Upper lobe of right lung (tissue), 1 donor: ENCODE results near the gene PKD1. TPM values are rescaled to one million over a fixed set of nuclear protein-coding genes. Genes with fewer than 3 reads are reported as not detected.
A peak's percentile ranks its signal among the peaks of the same experiment; 100 is the strongest.
"Not testable (repeated sequence)": the region's sequence is repeated elsewhere in the genome, so short reads cannot be mapped to it uniquely, and the experiment has no call there.

ENCODE experiments used
- ATAC-seq: fragments of 200-7000 bp; cut with Tn5 transposase; one replicate; pipeline ENCODE4 v1.9.1; 2020; ENCODE audit warnings: mild to moderate bottlenecking, moderate library complexity
- DNase-seq: peaks from one replicate; pipeline ENCODE4 v3.0.0-alpha.2; 2020
- H3K27ac ChIP-seq: fragments of 200-600 bp; one replicate; pipeline ENCODE4 v1.8.0; 2022
- H3K27me3 ChIP-seq: fragments of 200-600 bp; one replicate; pipeline ENCODE4 v1.8.0; 2022; ENCODE audit warnings: mild to moderate bottlenecking
- H3K36me3 ChIP-seq: fragments of 200-600 bp; one replicate; pipeline ENCODE4 v1.8.0; 2022
- H3K4me1 ChIP-seq: fragments of 200-600 bp; one replicate; pipeline ENCODE4 v1.8.0; 2022
- H3K4me3 ChIP-seq: fragments of 200-600 bp; one replicate; pipeline ENCODE4 v1.8.0; 2022; ENCODE audit warnings: mild to moderate bottlenecking
- H3K9me3 ChIP-seq: fragments of 200-600 bp; one replicate; pipeline ENCODE4 v1.8.0; 2022
- intact Hi-C: fragments of 100-400 bp; cut with DNase I; formaldehyde crosslinking; loops from one replicate; pipeline ENCODE4 v1.11.0; 2022
- total RNA-seq: library from RNA; stranded (reverse); fragmentation: NEBNext Ultra II Directional; extraction: Animal tissue kit (Norgen Biotek cat#: 25700); gene quantifications from one replicate; pipeline ENCODE4 v1.2.1, GENCODE V29; 2021
- TF ChIP-seq, protein P1 (sequence below): fragments of 200-600 bp; IDR thresholded peaks from one replicate; pipeline ENCODE4 v1.8.0; 2022; ENCODE audit warnings: antibody characterized with exemption
- donor health status: DM: no; HTN: yes; CAD: no; lungs with severe emphysema.

Gene PKD1
- total RNA-seq, 1 donor from 2014 or later: 84.8 TPM

DNA sequence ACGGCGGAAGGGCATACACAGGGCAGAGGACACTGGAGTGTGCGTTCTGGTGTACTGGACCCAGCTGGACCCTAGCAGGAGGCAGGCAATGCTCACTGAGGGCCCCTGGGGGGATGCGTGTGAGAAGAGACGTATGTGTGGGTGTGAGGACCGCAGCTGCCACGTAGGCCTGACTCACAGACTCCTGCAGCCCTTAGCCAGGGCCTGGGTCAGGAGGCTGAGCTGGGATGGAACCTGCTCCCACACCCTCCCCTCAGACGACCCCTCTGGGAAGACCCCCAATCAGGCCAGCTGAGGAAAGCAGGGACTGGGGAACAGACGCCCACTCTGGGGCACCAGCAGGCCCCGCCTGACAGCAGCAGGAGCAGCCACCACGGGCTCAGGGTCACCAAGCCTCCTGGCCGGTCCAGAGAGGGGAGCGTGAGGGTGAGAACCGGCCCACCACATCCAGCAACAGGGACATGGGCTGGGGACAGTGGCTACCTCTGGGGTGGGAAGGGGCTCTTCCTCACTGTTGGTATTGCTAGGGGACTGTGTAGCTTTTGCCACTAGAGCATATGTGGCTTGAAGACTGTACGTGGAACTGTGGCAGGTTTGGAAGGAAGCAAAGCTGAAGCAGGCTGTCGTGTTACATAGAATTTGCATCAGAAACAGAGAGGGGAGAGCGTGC lies 28.4 kb downstream of the PKD1 start:
- H3K27ac ChIP-seq, H3K4me1 ChIP-seq, H3K27me3 ChIP-seq, intact Hi-C loops, H3K4me3 ChIP-seq, H3K9me3 ChIP-seq, DNase-seq: not testable (repeated sequence)
- peaks cover 25% of the 10 kb centered on the region for H3K36me3 ChIP-seq
- ATAC-seq: peak; percentile 5

DNA sequence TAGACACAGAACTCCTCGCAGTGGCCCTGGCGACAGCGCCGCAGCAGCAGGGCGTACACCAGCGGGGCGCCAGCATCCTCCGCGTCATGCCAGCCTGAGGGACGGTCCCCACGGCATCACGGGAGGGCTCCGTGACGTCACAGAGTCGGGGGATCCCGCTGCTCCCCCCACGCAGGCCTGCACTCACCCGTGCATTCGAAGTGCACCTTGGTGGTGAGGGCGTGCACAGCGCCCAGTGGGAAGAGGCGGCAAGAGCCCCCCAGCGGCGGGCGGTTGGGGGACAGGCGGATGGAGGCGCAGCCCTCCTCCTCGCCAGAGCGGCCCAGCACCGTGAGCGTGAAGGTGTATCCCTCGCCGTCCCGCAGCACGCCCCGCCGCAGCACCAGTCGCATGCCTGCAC lies 29.5 kb downstream of the PKD1 start:
- intact Hi-C loops, ATAC-seq, H3K4me3 ChIP-seq, H3K27ac ChIP-seq, H3K9me3 ChIP-seq, H3K4me1 ChIP-seq, DNase-seq, H3K27me3 ChIP-seq: not testable (repeated sequence)
- peaks cover 24% of the 10 kb centered on the region for H3K36me3 ChIP-seq

DNA sequence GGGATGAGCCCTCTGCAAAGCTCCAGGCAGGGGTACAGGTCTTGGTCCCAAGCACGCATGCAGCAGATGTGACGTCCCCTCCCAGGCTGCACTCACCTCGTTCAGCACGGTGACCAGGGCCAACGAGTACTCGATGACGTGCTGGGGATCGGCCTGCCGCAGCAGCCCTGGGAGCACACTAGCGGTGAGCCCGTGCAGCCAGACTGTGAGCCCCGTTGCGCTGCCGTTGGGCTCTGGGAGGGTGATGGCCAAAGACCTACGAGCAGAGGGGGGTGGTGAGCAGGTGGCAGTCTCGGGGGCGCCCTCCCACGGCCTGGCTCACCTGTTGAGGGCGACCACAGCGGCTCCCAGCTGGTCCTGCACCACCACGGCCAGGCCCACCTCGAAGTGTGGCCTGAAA lies 29.9 kb downstream of the PKD1 start:
- H3K4me1 ChIP-seq, ATAC-seq, intact Hi-C loops, DNase-seq, H3K27ac ChIP-seq, H3K27me3 ChIP-seq, H3K4me3 ChIP-seq, H3K9me3 ChIP-seq: not testable (repeated sequence)
- H3K36me3 ChIP-seq: peaks cover 24% of the 10 kb centered on the region

DNA sequence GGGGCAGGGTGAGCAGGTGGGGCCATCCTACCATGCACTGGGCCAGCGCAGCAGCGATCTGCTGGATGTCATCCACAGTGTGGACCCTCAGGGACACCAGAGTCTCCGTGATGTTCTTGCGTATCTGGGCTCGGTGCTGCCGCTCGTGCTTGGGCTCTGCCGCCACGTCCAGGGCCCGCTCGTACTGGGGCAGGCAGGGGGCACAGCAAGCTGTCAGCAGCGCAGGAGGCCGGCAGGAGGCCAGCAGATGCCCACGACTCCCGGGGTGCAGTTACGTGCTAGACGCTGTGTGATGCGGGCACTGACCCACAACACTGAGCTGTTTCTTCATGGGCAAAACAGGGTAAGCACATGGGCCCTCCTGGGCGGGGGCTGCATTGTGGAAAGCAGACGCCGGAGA lies 30.4 kb downstream of the PKD1 start:
- DNase-seq, H3K4me1 ChIP-seq, intact Hi-C loops, H3K27ac ChIP-seq, ATAC-seq, H3K9me3 ChIP-seq, H3K27me3 ChIP-seq, H3K4me3 ChIP-seq: not testable (repeated sequence)
- peaks cover 27% of the 10 kb centered on the region for H3K36me3 ChIP-seq

DNA sequence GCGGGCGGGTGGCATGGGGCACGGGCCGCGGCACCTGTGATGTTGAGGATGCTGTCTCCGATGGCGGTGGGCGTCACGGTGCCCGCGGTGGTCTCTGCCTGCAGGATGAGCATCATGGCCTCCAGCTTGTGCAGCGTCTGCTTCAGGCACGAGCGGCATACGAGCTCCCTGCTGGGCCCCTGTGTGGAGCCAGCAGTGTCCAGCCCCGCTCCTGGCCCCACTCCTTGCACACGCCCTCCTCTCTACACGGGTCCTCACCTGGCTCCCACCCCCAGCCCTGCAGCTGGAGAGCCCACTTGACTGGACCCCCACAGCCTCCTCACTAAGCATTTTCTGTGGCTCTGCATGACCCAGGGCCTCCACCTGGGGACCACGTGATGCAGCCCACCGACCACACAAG lies 31.2 kb downstream of the PKD1 start:
- intact Hi-C loops: not testable (repeated sequence)

DNA sequence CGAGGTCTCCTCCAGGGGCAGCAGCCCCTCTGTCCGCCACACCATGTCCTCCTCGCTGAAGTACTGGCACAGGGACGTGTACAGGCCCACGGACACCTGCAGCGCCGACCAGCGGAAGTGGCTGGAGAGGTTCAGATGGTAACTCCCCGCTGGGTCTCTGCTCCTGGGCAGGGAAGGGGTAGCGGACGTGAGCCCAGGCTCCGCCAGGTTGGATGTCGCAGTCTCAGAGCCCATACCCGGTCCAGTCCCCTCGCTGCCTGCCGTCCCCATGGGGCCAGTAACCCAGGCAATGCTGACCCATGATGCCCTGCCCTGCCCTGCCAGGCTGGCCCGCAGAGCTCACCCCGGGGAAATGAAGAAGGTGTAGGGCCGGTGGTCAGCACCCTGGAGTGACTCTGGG lies 33.2 kb downstream of the PKD1 start:
- no peaks in the 10 kb centered on the region for H3K9me3 ChIP-seq
- no peaks in the 10 kb centered on the region for H3K27me3 ChIP-seq
- DNase-seq (no peak), ATAC-seq (no peak)
- intact Hi-C loops: no loop called here
- TF ChIP-seq, protein P1, sequence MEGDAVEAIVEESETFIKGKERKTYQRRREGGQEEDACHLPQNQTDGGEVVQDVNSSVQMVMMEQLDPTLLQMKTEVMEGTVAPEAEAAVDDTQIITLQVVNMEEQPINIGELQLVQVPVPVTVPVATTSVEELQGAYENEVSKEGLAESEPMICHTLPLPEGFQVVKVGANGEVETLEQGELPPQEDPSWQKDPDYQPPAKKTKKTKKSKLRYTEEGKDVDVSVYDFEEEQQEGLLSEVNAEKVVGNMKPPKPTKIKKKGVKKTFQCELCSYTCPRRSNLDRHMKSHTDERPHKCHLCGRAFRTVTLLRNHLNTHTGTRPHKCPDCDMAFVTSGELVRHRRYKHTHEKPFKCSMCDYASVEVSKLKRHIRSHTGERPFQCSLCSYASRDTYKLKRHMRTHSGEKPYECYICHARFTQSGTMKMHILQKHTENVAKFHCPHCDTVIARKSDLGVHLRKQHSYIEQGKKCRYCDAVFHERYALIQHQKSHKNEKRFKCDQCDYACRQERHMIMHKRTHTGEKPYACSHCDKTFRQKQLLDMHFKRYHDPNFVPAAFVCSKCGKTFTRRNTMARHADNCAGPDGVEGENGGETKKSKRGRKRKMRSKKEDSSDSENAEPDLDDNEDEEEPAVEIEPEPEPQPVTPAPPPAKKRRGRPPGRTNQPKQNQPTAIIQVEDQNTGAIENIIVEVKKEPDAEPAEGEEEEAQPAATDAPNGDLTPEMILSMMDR: no peak
- H3K27ac ChIP-seq: no peak overlapping the region
- peaks cover 28% of the 10 kb centered on the region for H3K36me3 ChIP-seq
- H3K4me1 ChIP-seq: no peaks in the 10 kb centered on the region
- H3K4me3 ChIP-seq: no peak overlapping the region

More for the DNA sequence above, 31.2 kb downstream of the PKD1 start:
- H3K27me3 ChIP-seq, H3K27ac ChIP-seq, H3K4me1 ChIP-seq, H3K4me3 ChIP-seq, DNase-seq, H3K9me3 ChIP-seq: not testable (repeated sequence)
- peak; percentile 59 for ATAC-seq
- peaks cover 35% of the 10 kb centered on the region for H3K36me3 ChIP-seq

DNA sequence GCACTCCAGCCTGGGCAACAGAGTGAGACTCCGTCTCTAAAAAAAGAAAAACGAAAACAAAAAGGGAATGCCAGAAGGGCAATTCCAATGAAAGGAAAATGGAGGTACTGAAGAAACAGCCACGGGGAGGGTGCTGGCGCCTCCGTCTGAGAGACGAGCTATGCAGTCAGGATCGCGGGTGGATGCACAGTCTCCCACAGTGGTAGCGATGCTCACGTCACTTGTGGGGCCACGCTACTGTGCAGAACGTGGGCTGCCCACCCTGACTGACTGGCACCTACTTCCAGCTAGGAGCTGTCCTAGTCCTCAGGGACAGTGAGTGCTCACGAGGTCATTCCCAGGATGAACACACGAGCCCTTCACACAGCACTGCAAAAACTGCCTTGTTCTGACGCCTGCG lies 34.1 kb downstream of the PKD1 start:
- H3K27ac ChIP-seq, DNase-seq, H3K4me3 ChIP-seq, H3K9me3 ChIP-seq, ATAC-seq, intact Hi-C loops, H3K27me3 ChIP-seq, H3K4me1 ChIP-seq: not testable (repeated sequence)
- H3K36me3 ChIP-seq: peaks cover 32% of the 10 kb centered on the region

DNA sequence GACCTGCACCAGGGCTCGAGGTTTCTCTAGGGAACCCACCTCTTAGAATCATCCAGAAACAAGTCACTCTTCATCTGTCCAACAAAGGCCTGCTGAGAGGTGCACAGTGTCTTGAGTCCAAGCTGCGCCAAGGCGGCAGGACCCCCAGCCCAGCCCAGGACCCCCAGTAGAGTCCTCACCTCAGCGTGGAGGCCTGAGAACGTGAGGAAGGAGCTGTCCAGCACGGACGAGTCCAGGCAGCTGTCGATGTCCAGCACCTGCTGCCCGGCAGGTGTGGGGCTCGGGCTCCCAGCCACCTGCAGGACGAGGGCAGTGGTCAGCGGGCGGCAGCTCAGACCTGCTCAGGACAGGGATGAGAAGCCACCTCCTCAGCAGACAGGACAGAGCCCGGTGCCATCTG lies 38.0 kb downstream of the PKD1 start:
- H3K4me1 ChIP-seq, H3K27me3 ChIP-seq, H3K9me3 ChIP-seq, H3K4me3 ChIP-seq, intact Hi-C loops, ATAC-seq, H3K27ac ChIP-seq, DNase-seq: not testable (repeated sequence)
- peaks cover 70% of the 10 kb centered on the region for H3K36me3 ChIP-seq

DNA sequence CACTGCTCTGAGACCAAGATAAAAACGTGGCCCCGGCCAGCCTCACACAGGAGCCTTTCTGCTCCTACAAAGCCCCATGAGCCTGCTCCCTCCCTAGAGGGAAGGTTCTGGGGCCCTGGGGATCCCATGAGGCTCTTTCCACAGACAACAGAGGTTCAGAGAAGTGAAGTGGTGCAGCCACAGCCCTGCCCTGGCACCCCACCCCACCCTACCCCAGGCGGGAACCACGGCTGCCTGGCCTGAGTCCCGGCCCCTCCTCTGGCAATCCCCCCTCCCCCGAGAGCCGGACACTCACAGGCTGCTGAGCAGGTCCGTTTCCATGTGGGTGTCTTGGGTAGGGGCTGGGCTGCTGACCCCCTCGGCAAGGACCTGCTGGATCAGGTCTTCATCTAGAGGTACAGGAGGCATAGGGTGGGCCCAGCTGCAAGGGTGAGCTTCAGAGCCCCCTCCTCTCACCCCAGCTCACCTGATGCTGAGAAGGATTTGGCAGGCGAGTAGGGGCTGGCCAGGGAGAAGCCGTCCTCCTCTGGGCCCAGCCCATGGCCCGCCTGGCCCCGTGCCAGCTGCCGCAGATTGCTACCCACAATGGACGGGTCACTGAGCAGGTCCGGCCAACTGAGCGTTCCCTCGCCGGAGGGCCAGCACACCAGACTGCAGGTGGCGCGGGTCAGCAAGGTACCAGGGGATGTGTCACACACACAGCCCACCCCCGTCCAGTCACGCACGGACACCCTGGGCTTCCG lies 38.7 kb downstream of the PKD1 start:
- DNase-seq: no peak
- intact Hi-C loops: no loop called here
- H3K9me3 ChIP-seq: no peaks in the 10 kb centered on the region
- TF ChIP-seq, protein P1: no peak
- H3K36me3 ChIP-seq: peaks cover 77% of the 10 kb centered on the region
- H3K4me3 ChIP-seq: no peak overlapping the region
- H3K27ac ChIP-seq: no peak overlapping the region
- H3K4me1 ChIP-seq: no peaks in the 10 kb centered on the region
- ATAC-seq: peak; percentile 7
- no peaks in the 10 kb centered on the region for H3K27me3 ChIP-seq
